ENCODE measurements around the gene RECQL5.

DNA sequence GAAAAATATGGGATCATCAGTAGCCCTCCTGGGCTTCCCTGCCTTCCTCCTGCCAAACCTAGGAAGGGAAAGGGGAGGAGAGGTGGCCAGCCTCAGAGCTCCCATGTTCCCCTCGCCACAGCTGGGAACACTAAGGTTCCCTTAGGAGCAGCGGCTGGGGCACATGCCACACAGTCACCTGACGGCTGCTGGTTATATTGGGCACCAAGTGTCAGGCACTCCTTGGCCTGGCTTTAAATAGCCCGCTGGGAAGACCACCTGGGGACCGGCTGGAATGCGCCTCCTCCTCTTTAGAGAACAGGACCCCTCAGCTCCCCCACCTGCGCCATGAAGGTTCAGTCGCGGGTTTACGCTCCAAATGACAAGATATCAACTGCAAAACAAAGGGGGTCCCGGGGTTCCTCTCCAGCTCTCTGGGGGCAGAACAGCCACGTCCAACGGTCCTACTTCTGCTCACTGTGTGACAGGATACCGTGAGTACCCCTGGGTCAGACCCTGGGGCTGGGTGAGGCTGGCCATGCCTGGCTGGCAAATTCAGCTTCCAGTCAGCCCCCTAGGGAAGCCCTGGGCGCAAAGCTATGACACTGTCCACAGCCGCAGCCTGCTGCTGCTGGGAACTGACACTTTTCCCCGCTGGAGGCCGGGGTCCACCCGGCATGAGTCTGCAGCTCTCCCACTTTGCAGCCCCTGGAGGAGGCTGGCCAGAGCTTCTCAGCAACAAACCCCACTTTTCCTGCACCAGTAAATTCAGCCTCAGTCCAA, 30.4 kb downstream of the RECQL5 start:
- TF ChIP-seq POLR2A (IDR thresholded peaks at IDR 0.05; ENCODE audit: low read depth, low read length) (no peak), TAF1 (IDR thresholded peaks at IDR 0.05; ENCODE audit: low read depth, low read length) (no peak)

All from GM12891 (cell line).